ENCODE measurements around the gene GAREM1.

Gene GAREM1

DNA sequence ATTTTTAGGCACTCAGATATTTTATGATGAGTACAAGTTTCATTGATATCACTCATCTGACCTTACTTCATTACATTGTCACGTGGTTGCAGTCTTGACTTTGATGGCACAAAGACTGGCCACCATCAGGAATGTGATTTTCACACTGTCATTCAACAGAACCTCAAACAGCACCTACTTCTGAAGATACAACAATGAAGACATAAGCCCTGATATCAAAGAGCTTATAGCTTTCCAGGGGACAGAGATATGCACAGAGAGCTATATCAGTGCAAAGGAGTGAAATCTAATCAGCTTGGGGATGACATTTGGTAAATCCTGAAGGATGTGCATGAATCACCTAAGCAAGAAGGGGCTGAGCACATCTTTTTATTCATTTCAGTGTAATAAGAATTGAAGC lies 208.6 kb downstream of the GAREM1 start:
- H3K4me3 ChIP-seq (ENCODE audit: low read depth, low read length), result no peak overlapping the region
- no peak for DNase-seq (ENCODE audit: low read depth)
- TF ChIP-seq, protein P1, sequence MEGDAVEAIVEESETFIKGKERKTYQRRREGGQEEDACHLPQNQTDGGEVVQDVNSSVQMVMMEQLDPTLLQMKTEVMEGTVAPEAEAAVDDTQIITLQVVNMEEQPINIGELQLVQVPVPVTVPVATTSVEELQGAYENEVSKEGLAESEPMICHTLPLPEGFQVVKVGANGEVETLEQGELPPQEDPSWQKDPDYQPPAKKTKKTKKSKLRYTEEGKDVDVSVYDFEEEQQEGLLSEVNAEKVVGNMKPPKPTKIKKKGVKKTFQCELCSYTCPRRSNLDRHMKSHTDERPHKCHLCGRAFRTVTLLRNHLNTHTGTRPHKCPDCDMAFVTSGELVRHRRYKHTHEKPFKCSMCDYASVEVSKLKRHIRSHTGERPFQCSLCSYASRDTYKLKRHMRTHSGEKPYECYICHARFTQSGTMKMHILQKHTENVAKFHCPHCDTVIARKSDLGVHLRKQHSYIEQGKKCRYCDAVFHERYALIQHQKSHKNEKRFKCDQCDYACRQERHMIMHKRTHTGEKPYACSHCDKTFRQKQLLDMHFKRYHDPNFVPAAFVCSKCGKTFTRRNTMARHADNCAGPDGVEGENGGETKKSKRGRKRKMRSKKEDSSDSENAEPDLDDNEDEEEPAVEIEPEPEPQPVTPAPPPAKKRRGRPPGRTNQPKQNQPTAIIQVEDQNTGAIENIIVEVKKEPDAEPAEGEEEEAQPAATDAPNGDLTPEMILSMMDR (IDR thresholded peaks at IDR 0.05; ENCODE audit: low read depth, low read length), result no peak
- TF ChIP-seq, protein P2, sequence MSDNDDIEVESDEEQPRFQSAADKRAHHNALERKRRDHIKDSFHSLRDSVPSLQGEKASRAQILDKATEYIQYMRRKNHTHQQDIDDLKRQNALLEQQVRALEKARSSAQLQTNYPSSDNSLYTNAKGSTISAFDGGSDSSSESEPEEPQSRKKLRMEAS (IDR thresholded peaks at IDR 0.05; ENCODE audit: low read depth, low read length), result no peak
- TF ChIP-seq POLR2A (IDR thresholded peaks at IDR 0.05; ENCODE audit: extremely low read depth, insufficient read length) (no peak), MYC (IDR thresholded peaks at IDR 0.05; ENCODE audit: low read depth, low read length) (no peak)

DNA sequence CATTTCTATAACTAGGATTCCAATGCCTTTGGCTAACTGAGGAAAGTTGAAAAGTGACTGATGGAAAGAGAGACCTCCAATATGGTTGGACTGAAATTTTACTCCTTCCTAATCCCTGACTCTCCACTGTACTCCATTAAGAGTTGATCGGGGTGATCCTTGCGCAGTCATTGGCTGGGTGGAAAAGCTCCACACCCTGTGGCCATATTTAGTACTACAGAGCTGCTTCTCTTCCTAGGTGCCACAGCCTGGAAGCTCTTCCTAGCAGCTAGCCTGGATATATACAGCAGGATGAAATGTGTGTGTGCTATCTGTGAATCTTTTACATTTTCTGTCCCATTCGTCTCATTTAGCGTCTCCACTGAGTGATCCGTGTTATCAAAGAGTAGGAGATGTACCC lies 209.7 kb downstream of the GAREM1 start:
- TF ChIP-seq, protein P1 (IDR thresholded peaks at IDR 0.05; ENCODE audit: low read depth, low read length), result no peak
- TF ChIP-seq, protein P2 (IDR thresholded peaks at IDR 0.05; ENCODE audit: low read depth, low read length), result no peak
- TF ChIP-seq MYC (IDR thresholded peaks at IDR 0.05; ENCODE audit: low read depth, low read length) (no peak), POLR2A (IDR thresholded peaks at IDR 0.05; ENCODE audit: extremely low read depth, insufficient read length) (no peak)
- no peak overlapping the region for H3K4me3 ChIP-seq (ENCODE audit: low read depth, low read length)
- DNase-seq (ENCODE audit: low read depth), result no peak

DNA sequence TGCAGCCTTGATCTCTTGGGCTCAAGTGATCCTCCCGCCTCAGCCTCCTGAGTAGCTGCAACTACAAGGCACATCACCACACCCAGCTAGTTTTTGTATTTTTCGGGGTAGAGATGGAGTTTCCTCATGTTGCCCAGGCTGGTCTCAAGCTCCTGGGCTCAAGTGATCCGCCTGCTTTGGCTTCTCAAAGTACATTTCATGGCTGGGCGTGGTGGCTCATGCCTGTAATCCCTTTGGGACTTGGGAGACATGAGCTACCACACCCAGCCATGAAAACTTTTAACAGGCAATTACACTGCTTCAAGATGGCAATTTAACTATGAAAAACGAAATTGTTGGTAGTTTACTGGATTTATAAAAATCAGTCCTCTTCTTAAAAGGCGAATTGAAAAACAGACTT lies 211.1 kb downstream of the GAREM1 start:
- DNase-seq (ENCODE audit: low read depth), result no peak
- TF ChIP-seq POLR2A (IDR thresholded peaks at IDR 0.05; ENCODE audit: extremely low read depth, insufficient read length) (no peak), MYC (IDR thresholded peaks at IDR 0.05; ENCODE audit: low read depth, low read length) (no peak)
- TF ChIP-seq, protein P2 (IDR thresholded peaks at IDR 0.05; ENCODE audit: low read depth, low read length), result no peak
- TF ChIP-seq, protein P1 (IDR thresholded peaks at IDR 0.05; ENCODE audit: low read depth, low read length), result no peak

DNA sequence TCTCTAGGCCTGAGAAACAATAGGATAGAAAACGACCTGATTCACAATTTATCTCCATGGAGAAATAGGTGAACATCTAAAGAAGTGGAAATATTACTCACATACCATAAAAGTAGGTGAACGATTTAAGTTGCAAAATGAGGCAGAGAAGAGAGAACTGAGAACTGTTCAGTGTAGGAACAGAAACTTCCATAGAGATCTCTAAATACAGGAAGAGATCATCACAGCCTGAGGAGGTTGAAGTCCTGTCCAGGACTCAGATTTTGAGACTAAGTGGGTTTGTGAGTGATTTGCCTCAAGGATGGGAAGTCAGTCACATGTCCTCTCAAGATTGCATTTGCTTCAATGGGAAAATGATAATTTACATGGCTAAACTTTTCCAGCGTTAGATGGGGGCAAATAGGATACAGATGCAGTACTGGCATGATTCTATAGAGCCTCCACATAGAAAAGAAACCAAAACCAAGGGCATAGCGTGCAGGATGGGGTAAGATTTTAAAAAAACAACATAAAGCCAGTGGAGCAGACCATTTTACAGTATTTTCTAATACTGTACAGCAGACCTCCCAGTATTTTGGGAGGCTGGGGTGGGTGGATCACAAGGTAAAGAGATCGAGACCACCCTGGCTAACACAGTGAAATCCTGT lies 212.0 kb downstream of the GAREM1 start:
- TF ChIP-seq POLR2A (IDR thresholded peaks at IDR 0.05; ENCODE audit: extremely low read depth, insufficient read length) (no peak), MYC (IDR thresholded peaks at IDR 0.05; ENCODE audit: low read depth, low read length) (no peak)
- H3K4me3 ChIP-seq (ENCODE audit: low read depth, low read length), result no peak overlapping the region
- DNase-seq (ENCODE audit: low read depth), result no peak

More for the DNA sequence above, 211.1 kb downstream of the GAREM1 start:
- H3K4me3 ChIP-seq (ENCODE audit: low read depth, low read length), result no peak overlapping the region

DNA sequence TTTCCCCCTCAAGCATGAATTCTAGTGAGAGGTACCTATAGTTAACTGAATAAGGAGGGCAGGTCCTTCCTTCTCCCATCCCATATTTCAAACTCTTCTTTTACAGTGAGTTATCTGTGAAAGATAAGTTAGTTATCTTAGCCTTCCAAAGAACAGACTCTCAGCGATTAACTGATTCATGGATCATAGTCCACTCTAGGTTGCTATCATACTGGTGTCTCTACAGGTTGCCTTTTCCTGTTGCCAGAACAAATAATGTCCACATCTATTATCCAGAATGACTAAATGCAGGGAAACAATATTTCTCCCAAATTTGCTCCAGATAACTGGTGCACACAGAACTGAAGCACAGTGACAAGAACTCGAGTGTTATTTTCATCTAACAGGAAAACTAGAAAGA lies 212.5 kb downstream of the GAREM1 start:
- no peak overlapping the region for H3K4me3 ChIP-seq (ENCODE audit: low read depth, low read length)
- no peak for TF ChIP-seq MYC (IDR thresholded peaks at IDR 0.05; ENCODE audit: low read depth, low read length)
- TF ChIP-seq, protein P1 (IDR thresholded peaks at IDR 0.05; ENCODE audit: low read depth, low read length), result no peak
- no peak for TF ChIP-seq POLR2A (IDR thresholded peaks at IDR 0.05; ENCODE audit: extremely low read depth, insufficient read length)
- TF ChIP-seq, protein P2 (IDR thresholded peaks at IDR 0.05; ENCODE audit: low read depth, low read length), result no peak
- DNase-seq (ENCODE audit: low read depth), result no peak

DNA sequence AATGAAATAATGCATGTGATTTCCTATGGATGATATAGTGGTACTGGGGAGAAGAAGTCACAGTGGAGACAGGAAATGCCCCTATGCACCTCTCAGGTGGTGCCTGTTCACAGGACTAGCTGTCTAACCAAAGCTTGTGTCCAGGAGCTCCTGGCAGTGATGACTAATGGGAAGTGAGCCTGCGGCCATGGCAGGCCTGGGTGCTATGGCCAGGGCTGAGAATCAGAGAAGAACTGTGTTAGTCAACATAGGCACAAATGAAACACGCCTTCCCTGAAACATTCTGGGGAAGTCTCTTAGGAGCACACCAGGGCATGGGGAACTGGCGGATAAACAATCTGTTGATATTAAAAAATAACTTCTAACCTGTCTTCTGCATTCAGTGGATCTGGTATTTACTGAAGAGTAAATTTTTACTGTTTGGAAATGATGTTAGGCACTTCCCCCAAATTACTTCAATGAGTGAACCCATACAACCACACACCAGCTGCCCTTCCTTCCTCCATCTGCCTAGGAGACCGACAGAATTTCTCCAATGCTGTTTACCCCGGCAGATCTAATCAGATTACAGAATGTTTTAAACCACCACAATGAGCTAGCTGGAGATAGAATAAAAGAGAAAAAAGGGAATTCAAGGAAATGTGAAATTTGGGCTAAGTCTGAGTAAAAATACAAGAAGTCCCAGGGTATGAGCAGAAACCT lies 213.4 kb downstream of the GAREM1 start:
- DNase-seq (ENCODE audit: low read depth), result no peak
- H3K4me3 ChIP-seq (ENCODE audit: low read depth, low read length), result no peak overlapping the region
- TF ChIP-seq, protein P1 (IDR thresholded peaks at IDR 0.05; ENCODE audit: low read depth, low read length), result no peak
- TF ChIP-seq, protein P2 (IDR thresholded peaks at IDR 0.05; ENCODE audit: low read depth, low read length), result no peak

Data from NB4 (cell line).